Mesothelial cell of epicardium (in vitro differentiated cells): Measurements from ENCODE around the gene AUTS2. TPM values are rescaled to one million over a fixed set of nuclear protein-coding genes. Genes with fewer than 3 reads are reported as not detected.

ENCODE experiments used
- DNase-seq, 2 experiments: peaks; one replicate each; pipeline ENCODE4 v3.0.0; 2021; ENCODE audit warnings: low spot score in 2 of 2; ENCODE audit not compliant: unreplicated experiment in 2 of 2
- H3K27ac Mint-ChIP-seq: 2 replicates; pipeline ENCODE4 v1.8.0; 2021; ENCODE audit warnings: mixed read lengths
- H3K27me3 Mint-ChIP-seq: 2 replicates; pipeline ENCODE4 v1.8.0; 2021; ENCODE audit warnings: low read depth, mixed read lengths
- H3K36me3 Mint-ChIP-seq: 2 replicates; pipeline ENCODE4 v1.8.0; 2021; ENCODE audit warnings: mixed read lengths
- H3K4me1 Mint-ChIP-seq: 2 replicates; pipeline ENCODE4 v1.8.0; 2021; ENCODE audit warnings: mixed read lengths
- H3K4me3 Mint-ChIP-seq: 2 replicates; pipeline ENCODE4 v1.8.0; 2021; ENCODE audit warnings: mild to moderate bottlenecking, moderate library complexity, mixed read lengths
- H3K9me3 Mint-ChIP-seq: 2 replicates; pipeline ENCODE4 v1.8.0; 2021; ENCODE audit warnings: mixed read lengths
- total RNA-seq: library from RNA; stranded (reverse); gene quantifications from 3 replicates; pipeline ENCODE4 v1.2.1, GENCODE V29; 2021
- TF ChIP-seq, protein P1 (sequence below): fragments of 200-600 bp; sonication (generic); IDR thresholded peaks from one replicate; pipeline ENCODE4 v1.5.0; 2021; ENCODE audit warnings: antibody characterized with exemption; ENCODE audit not compliant: unreplicated experiment

AUTS2 gene
- total RNA-seq, 1 donor from 2014 or later = 135 TPM

- H3K27me3 Mint-ChIP-seq = no peaks in the 10 kb centered on the region
- peaks cover 5% of the 10 kb centered on the region for H3K36me3 Mint-ChIP-seq
- TF ChIP-seq, protein P1, sequence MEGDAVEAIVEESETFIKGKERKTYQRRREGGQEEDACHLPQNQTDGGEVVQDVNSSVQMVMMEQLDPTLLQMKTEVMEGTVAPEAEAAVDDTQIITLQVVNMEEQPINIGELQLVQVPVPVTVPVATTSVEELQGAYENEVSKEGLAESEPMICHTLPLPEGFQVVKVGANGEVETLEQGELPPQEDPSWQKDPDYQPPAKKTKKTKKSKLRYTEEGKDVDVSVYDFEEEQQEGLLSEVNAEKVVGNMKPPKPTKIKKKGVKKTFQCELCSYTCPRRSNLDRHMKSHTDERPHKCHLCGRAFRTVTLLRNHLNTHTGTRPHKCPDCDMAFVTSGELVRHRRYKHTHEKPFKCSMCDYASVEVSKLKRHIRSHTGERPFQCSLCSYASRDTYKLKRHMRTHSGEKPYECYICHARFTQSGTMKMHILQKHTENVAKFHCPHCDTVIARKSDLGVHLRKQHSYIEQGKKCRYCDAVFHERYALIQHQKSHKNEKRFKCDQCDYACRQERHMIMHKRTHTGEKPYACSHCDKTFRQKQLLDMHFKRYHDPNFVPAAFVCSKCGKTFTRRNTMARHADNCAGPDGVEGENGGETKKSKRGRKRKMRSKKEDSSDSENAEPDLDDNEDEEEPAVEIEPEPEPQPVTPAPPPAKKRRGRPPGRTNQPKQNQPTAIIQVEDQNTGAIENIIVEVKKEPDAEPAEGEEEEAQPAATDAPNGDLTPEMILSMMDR = no peak
- H3K9me3 Mint-ChIP-seq = no peaks in the 10 kb centered on the region
- H3K4me3 Mint-ChIP-seq = no peak overlapping the region
- no peak overlapping the region for H3K27ac Mint-ChIP-seq
- DNase-seq = no peak
- peaks cover 6% of the 10 kb centered on the region for H3K4me1 Mint-ChIP-seq
Measured at GRCh38 chr7:70744492-70744891, 1146.2 kb downstream of the AUTS2 start.

DNA sequence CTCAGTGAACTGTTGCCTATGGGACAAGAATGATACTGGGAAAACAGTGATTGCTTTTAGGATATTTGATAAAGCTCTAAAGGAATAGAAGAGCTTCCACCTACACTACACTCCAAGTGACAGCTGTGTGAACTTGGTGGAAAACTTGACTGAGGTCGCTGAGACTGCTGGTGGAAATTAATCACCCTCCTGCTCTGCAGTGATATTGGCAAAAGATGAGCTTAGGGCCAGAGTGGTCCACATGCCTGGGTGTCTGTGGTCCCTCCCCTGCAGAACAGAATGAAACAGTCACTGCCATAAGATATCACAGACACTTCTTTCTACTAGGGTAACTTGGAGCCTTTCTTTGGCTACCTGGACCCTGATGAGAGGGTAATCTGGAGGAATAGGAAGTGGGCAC is 1151.6 kb downstream of the AUTS2 start:
- Mint-ChIP-seq H3K36me3 (peaks cover 8% of the 10 kb centered on the region), H3K4me1 (no peaks in the 10 kb centered on the region), H3K4me3 (no peak overlapping the region), H3K9me3 (no peaks in the 10 kb centered on the region), H3K27me3 (no peaks in the 10 kb centered on the region), H3K27ac (no peak overlapping the region)
- no peak for DNase-seq
- TF ChIP-seq, protein P1 = no peak

DNA sequence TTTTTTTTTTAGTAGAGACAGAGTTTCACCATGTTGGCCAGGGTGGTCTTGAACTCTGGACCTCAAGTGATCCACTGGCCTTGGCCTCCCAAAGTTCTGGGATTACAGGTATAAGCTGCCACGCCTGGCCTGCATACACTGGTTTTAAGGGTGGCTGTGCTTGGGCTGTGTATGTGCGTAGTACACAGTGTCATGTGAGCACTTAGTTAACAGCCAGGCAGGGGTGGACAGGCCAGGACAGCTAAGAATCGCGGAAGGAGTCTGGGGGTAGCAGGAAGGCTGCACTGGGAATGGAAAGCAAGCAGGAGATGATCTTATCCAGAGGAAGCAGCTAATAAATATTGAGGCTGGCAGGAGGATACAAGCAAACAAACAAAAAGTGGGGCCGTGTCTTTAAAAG is 1153.6 kb downstream of the AUTS2 start:
- H3K27me3 Mint-ChIP-seq = no peaks in the 10 kb centered on the region
- peaks cover 7% of the 10 kb centered on the region for H3K36me3 Mint-ChIP-seq
- H3K4me3 Mint-ChIP-seq = no peak overlapping the region
- no peak for DNase-seq
- H3K4me1 Mint-ChIP-seq = no peaks in the 10 kb centered on the region
- TF ChIP-seq, protein P1 = no peak
- no peaks in the 10 kb centered on the region for H3K9me3 Mint-ChIP-seq
- no peak overlapping the region for H3K27ac Mint-ChIP-seq

DNA sequence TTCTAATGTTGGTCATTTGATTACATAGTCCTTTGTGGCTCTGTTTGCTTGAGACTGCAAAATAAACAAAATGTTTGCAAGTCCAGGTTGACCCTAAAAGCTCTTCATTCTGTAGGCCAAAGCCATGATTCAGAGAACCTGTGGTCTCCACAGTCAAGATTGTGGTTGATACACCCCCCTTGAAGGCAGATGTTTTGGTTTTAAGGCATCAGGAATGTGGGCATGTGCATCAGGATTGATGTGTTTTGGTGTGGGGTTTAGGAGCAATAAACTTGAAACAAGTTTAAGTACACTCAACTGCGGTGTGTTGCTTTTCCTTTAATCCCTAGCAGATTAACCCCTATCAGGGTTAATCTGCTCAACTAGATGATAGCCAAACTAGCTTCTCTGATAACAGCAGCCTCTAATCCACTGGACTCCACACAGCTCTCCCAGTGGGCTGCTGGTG is 1154.5 kb downstream of the AUTS2 start:
- no peak for DNase-seq
- H3K27ac Mint-ChIP-seq = no peak overlapping the region
- TF ChIP-seq, protein P1 = no peak
- H3K4me3 Mint-ChIP-seq = no peak overlapping the region
- no peaks in the 10 kb centered on the region for H3K9me3 Mint-ChIP-seq
- H3K36me3 Mint-ChIP-seq = peaks cover 7% of the 10 kb centered on the region
- no peaks in the 10 kb centered on the region for H3K27me3 Mint-ChIP-seq
- no peaks in the 10 kb centered on the region for H3K4me1 Mint-ChIP-seq

DNA sequence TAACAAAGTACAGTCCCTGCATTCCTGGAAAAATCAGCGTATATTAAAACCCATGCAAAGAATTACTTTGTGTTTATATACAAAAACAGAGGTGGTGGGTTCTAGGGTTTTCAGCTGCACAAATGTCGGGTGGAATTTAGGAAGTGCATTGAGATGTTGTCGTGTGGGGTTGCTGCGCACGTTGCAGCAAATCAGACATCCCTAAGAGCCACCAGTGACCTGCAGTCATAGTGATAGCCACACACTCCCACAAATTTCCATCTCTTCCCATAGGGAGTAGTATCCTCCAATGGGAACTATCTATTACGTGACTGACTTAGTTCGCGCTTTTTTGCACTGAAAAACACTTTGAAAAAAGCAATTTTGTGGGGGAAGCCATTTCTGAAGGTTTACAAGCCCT is 1158.5 kb downstream of the AUTS2 start:
- no peak for DNase-seq
- Mint-ChIP-seq H3K9me3 (no peaks in the 10 kb centered on the region), H3K4me3 (no peak overlapping the region), H3K27me3 (no peaks in the 10 kb centered on the region), H3K4me1 (peaks cover 3% of the 10 kb centered on the region), H3K27ac (no peak overlapping the region), H3K36me3 (peaks cover 7% of the 10 kb centered on the region)
- TF ChIP-seq, protein P1 = no peak

DNA sequence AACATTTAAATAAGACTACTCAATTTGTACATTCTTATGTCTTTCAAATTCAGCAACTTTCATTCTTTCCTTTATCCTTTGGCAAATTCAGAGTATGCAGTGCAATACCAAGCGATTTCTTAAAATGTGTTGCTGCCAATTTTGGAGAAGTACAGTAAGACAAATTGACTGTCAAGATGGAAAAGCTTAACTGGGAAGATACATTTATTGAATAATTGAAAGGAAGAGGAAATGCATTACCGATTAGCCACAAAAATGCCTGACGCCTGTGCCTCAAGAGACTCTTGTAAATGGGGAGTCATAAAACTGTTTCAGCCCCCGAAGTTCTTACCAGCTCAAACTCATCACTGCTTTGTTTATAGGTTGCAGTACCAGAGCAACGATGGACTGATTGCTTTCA is 1160.4 kb downstream of the AUTS2 start:
- Mint-ChIP-seq H3K4me1 (peaks cover 3% of the 10 kb centered on the region), H3K36me3 (peaks cover 2% of the 10 kb centered on the region), H3K27me3 (no peaks in the 10 kb centered on the region), H3K27ac (no peak overlapping the region), H3K4me3 (no peak overlapping the region), H3K9me3 (no peaks in the 10 kb centered on the region)
- DNase-seq = no peak
- TF ChIP-seq, protein P1 = no peak
